Measurements from ENCODE around the gene FGD1. TPM values are rescaled to one million over a fixed set of nuclear protein-coding genes. Genes with fewer than 3 reads are reported as not detected.

The FGD1 gene
- total RNA-seq, 1 experiment from 2014 or later = 19.2 TPM

- Histone ChIP-seq H3K27ac (ENCODE audit: insufficient read length, low read depth, low read length) (no peak overlapping the region), H3K79me2 (ENCODE audit: insufficient read depth, low read length) (no peaks in the 10 kb centered on the region; the same call in 1 of the 2 replicates), H3K9me3 (ENCODE audit: control insufficient read depth, low read depth, low read length) (peaks cover 7% of the 10 kb centered on the region), H2AK5ac (ENCODE audit: insufficient read length, low read length) (no peak overlapping the region), H3K23me2 (ENCODE audit: insufficient read length, low read depth, low read length, poor library complexity, severe bottlenecking) (no peaks in the 10 kb centered on the region), H3K4me1 (ENCODE audit: insufficient read depth, low read length) (peaks cover 2% of the 10 kb centered on the region; the same call in 1 of the 2 replicates), H2BK20ac (ENCODE audit: low read depth, low read length, poor library complexity, severe bottlenecking) (no peak overlapping the region), H3K23ac (ENCODE audit: insufficient read length, low read depth, low read length) (no peak overlapping the region), H4K91ac (ENCODE audit: insufficient read length, low read depth, low read length) (no peak overlapping the region), H3K79me1 (ENCODE audit: insufficient read depth, low read depth, low read length, poor library complexity, severe bottlenecking) (no peaks in the 10 kb centered on the region), H3T11ph (ENCODE audit: low read length) (no peak overlapping the region), H3K27me3 (ENCODE audit: insufficient read depth, low read length) (no peaks in the 10 kb centered on the region), H2BK5ac (ENCODE audit: insufficient read length, low read length) (no peak overlapping the region), H3K14ac (ENCODE audit: insufficient read depth, low read length) (no peak overlapping the region), H3K56ac (ENCODE audit: insufficient read length, low read depth, low read length) (no peak overlapping the region), H3K18ac (ENCODE audit: insufficient read length, low read depth, low read length) (no peak overlapping the region), H3K4ac (ENCODE audit: low read depth, low read length) (no peak overlapping the region), H2BK15ac (ENCODE audit: low read depth, low read length) (no peak overlapping the region), H2BK120ac (ENCODE audit: low read depth, low read length, poor library complexity, severe bottlenecking) (no peak overlapping the region), H4K5ac (ENCODE audit: insufficient read length, low read depth, low read length) (no peak overlapping the region), H4K20me1 (ENCODE audit: control insufficient read depth, insufficient read depth, insufficient read length) (no peaks in the 10 kb centered on the region), H2AFZ (ENCODE audit: low read length) (no peak overlapping the region), H4K8ac (replicated peaks; ENCODE audit: insufficient read length, low read depth, low read length) (no peak overlapping the region), H2BK12ac (ENCODE audit: insufficient read length, low read depth, low read length) (no peak overlapping the region), H3K4me2 (ENCODE audit: insufficient read depth, insufficient read length, low read length) (no peak overlapping the region), H3K9ac (ENCODE audit: extremely low read depth, insufficient read length, low read length) (no peak overlapping the region)
- no peaks in the 10 kb centered on the region for H3K27me3 Mint-ChIP-seq (ENCODE audit: low read depth)
- H3K9me3 Mint-ChIP-seq = peaks cover 60 to 66% of the 10 kb centered on the region in 2 experiments
- no CpG with 5 or more reads among the region's 3 CpGs for WGBS (ENCODE audit: extremely low coverage, insufficient read length, low lambda C conversion rate)
- peaks cover 35 to 47% of the 10 kb centered on the region in 2 experiments for H3K4me1 Mint-ChIP-seq
- no peak for TF ChIP-seq CTCF (conservative IDR thresholded peaks at IDR 0.05)
- DNase-seq = peak; percentile 40
- 0 out of 5 replicates have a peak overlapping the region, but pooled peaks of 1 of the 2 experiments have one; percentile 26 for H3K4me3 Mint-ChIP-seq
- peak overlapping the region in 2 of 3 experiments; percentile 51 to 68; a peak in 1 of 7 replicates for H3K27ac Mint-ChIP-seq
- peaks cover 5 to 14% (median 9%) of the 10 kb centered on the region in 3 experiments; a peak in 6 of 7 replicates for H3K36me3 Mint-ChIP-seq (ENCODE audit: insufficient read depth in 1 of 3, low read depth in 3 of 3)
Observed at GRCh38 chrX:54484666-54485065, 11.4 kb downstream of the FGD1 start.
